HCT116 (cell line): ENCODE data around the gene TGFBR3L.

Source experiments
- EZH2 ChIP-seq: fragments of 200-600 bp; sonication (generic); IDR thresholded peaks from 2 replicates; pipeline ENCODE4 v1.6.1; 2017; ENCODE audit warnings: antibody characterized with exemption, mixed run types
- EZH2phosphoT487 ChIP-seq: fragments of 200-600 bp; IDR thresholded peaks from 2 replicates; pipeline ENCODE4 v1.6.1; 2018; ENCODE audit warnings: antibody characterized with exemption, borderline replicate concordance
- FOSL1 ChIP-seq: IDR thresholded peaks from 2 replicates; pipeline ENCODE4 v1.6.1; 2012; ENCODE audit warnings: low read depth
- JUND ChIP-seq: IDR thresholded peaks from 2 replicates; pipeline ENCODE4 v1.6.1; 2012
- TF ChIP-seq, protein P1 (sequence below), 3 experiments: fragments of 200-600 bp in 1 of 3; sonication (generic) in 1 of 3; IDR thresholded peaks in 2 of 3; conservative IDR thresholded peaks in 1 of 3; 2 replicates each; pipeline ENCODE4 v1.5.1; 2012 to 2017; ENCODE audit warnings: low read depth in 2 of 3, low read length in 2 of 3, antibody characterized with exemption in 1 of 3, borderline replicate concordance in 1 of 3, control low read depth in 1 of 3, mild to moderate bottlenecking in 1 of 3, mixed read lengths in 1 of 3, mixed run types in 1 of 3, moderate library complexity in 1 of 3; ENCODE audit not compliant: insufficient read depth in 1 of 3
- TF ChIP-seq, protein P2 (sequence below): IDR thresholded peaks from 2 replicates; pipeline ENCODE4 v1.6.1; 2011; ENCODE audit warnings: mild to moderate bottlenecking, low read length, moderate library complexity; ENCODE audit not compliant: insufficient replicate concordance; ENCODE audit errors: extremely low read depth

DNA sequence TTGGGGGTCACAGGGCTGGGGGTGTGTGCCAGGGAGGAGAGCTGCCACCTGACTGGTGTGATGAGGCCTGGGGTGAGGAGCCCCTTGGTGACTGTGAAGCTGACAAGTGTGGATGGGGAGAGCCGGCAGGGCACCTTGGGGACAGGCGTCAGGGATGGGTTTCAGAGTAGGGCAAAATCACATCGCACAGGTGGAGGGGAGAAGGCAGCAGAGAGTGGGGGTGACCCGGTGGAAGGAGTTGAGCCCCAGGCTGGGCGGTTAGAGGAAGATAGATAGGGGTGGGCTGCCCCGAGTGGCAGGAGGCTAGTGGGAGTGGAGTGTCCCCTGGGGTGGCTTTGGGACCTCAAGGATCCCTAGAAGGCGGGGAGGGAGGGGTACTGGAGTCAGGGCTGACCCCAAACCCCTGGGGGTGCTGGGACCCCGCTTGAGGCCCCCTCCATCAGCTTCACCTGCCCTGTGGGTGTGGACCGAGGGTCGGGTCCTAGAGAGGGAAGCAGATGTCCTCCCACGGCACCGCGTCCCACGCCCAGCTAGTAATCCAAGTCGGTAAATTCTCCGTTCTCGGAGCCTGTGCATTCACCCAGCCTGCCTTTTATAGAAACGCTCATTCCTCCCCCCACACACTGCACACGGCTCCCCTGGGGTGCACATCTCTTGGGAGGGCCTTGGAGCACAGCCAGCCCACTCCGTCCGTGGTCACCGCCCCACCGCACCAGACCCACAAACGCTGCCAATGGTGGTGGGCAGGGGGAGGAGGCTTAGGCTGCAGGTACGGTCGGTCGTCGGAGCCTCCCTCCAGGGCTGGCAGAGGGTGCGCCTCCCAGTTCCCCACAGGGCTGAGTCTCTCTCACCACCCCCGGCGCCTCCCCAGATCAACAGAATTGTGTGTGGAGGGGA lies 8.9 kb downstream of the TGFBR3L start:
- TF ChIP-seq, protein P1, sequence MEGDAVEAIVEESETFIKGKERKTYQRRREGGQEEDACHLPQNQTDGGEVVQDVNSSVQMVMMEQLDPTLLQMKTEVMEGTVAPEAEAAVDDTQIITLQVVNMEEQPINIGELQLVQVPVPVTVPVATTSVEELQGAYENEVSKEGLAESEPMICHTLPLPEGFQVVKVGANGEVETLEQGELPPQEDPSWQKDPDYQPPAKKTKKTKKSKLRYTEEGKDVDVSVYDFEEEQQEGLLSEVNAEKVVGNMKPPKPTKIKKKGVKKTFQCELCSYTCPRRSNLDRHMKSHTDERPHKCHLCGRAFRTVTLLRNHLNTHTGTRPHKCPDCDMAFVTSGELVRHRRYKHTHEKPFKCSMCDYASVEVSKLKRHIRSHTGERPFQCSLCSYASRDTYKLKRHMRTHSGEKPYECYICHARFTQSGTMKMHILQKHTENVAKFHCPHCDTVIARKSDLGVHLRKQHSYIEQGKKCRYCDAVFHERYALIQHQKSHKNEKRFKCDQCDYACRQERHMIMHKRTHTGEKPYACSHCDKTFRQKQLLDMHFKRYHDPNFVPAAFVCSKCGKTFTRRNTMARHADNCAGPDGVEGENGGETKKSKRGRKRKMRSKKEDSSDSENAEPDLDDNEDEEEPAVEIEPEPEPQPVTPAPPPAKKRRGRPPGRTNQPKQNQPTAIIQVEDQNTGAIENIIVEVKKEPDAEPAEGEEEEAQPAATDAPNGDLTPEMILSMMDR (IDR thresholded peaks at IDR 0.05 in 2 of 3, conservative IDR thresholded peaks at IDR 0.05 in 1 of 3; ENCODE audit: borderline replicate concordance in 1 of 3, insufficient read depth in 1 of 3, low read depth in 2 of 3, low read length in 2 of 3), result no peak
- no peak for TF ChIP-seq EZH2
- TF ChIP-seq FOSL1, result no peak
- no peak for TF ChIP-seq EZH2phosphoT487
- TF ChIP-seq JUND, result no peak
- TF ChIP-seq, protein P2, sequence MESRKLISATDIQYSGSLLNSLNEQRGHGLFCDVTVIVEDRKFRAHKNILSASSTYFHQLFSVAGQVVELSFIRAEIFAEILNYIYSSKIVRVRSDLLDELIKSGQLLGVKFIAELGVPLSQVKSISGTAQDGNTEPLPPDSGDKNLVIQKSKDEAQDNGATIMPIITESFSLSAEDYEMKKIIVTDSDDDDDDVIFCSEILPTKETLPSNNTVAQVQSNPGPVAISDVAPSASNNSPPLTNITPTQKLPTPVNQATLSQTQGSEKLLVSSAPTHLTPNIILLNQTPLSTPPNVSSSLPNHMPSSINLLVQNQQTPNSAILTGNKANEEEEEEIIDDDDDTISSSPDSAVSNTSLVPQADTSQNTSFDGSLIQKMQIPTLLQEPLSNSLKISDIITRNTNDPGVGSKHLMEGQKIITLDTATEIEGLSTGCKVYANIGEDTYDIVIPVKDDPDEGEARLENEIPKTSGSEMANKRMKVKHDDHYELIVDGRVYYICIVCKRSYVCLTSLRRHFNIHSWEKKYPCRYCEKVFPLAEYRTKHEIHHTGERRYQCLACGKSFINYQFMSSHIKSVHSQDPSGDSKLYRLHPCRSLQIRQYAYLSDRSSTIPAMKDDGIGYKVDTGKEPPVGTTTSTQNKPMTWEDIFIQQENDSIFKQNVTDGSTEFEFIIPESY, result no peak
